CMK (cell line): ENCODE data around the gene IRF9.

ENCODE experiments used
- DNase-seq: peaks from one replicate; pipeline ENCODE4 v3.0.0-alpha.2; 2010; ENCODE audit warnings: low read depth

Gene IRF9

GRCh38 chr14:24160850-24161804 lies at the start of gene IRF9:
Gene IRF9, plus strand, starts transcription at chr14:24161265. Its CDS starts 880 bp downstream, at chr14:24162145.
- DNase-seq = peak; percentile 90

- DNase-seq = no peak
Measured at GRCh38 chr14:24113379-24113800, 47.7 kb upstream of the IRF9 start.

- DNase-seq = peak; percentile 47
Measured at GRCh38 chr14:24113801-24114531, 47.1 kb upstream of the IRF9 start.

- peak; percentile 95 for DNase-seq
Measured at GRCh38 chr14:24114532-24115421, 46.3 kb upstream of the IRF9 start, which contains the start of the genes DCAF11 and NRL. Gene DCAF11, plus strand, starts transcription at chr14:24114777. Its CDS starts 818 bp downstream, at chr14:24115595. Gene NRL, minus strand, starts transcription at chr14:24114949. Its CDS starts 32,101 bp downstream, at chr14:24082848.

GRCh38 chr14:24115422-24116127 lies 45.5 kb upstream of the IRF9 start:
- no peak for DNase-seq

GRCh38 chr14:24116128-24116814 lies 44.8 kb upstream of the IRF9 start:
- DNase-seq = no peak

- no peak for DNase-seq
Measured at GRCh38 chr14:24117179-24117578, 43.9 kb upstream of the IRF9 start.

- DNase-seq = no peak
Measured at GRCh38 chr14:24119691-24120090, 41.4 kb upstream of the IRF9 start.

GRCh38 chr14:24121210-24121609 lies 39.9 kb upstream of the IRF9 start:
- DNase-seq = no peak

GRCh38 chr14:24122416-24122815 lies 38.6 kb upstream of the IRF9 start:
- no peak for DNase-seq

GRCh38 chr14:24122898-24123297 lies 38.2 kb upstream of the IRF9 start:
- no peak for DNase-seq

GRCh38 chr14:24123424-24124417 lies 37.3 kb upstream of the IRF9 start:
- no peak for DNase-seq

- DNase-seq = no peak
Measured at GRCh38 chr14:24126939-24127338, 34.1 kb upstream of the IRF9 start.

GRCh38 chr14:24127673-24128072 lies 33.4 kb upstream of the IRF9 start:
- DNase-seq = no peak

GRCh38 chr14:24129410-24129998 lies 31.6 kb upstream of the IRF9 start:
- no peak for DNase-seq

- no peak for DNase-seq
Measured at GRCh38 chr14:24130380-24130716, 30.7 kb upstream of the IRF9 start, which contains the start of gene FITM1. Gene FITM1, plus strand, starts transcription at chr14:24130659. Its CDS starts 905 bp downstream, at chr14:24131564.

- DNase-seq = no peak
Measured at GRCh38 chr14:24130717-24131548, 30.1 kb upstream of the IRF9 start.

- DNase-seq = no peak
Measured at GRCh38 chr14:24131549-24131966, 29.5 kb upstream of the IRF9 start.
